Neuronal stem cell (in vitro differentiated cells): ENCODE data around the gene PTPN14.
A peak's percentile ranks its signal among the peaks of the same experiment; 100 is the strongest.

ENCODE experiments used
- DNase-seq: peaks from one replicate; pipeline ENCODE4 v3.0.0-alpha.2; 2013; ENCODE audit warnings: low spot score
- H2AFZ ChIP-seq: one replicate; pipeline ENCODE4 v1.6.1; 2013; ENCODE audit warnings: mild to moderate bottlenecking, low read length, inconsistent platforms
- H2AK5ac ChIP-seq: 2 replicates; pipeline ENCODE4 v1.6.1; 2013; ENCODE audit warnings: low read depth, mild to moderate bottlenecking, inconsistent platforms, low read length, moderate library complexity, mixed read lengths
- H2BK120ac ChIP-seq: 2 replicates; pipeline ENCODE4 v1.6.1; 2013; ENCODE audit warnings: low read depth, mild to moderate bottlenecking, inconsistent platforms, low read length, moderate library complexity, mixed read lengths
- H2BK12ac ChIP-seq: one replicate; pipeline ENCODE4 v1.6.1; 2013; ENCODE audit warnings: low read length, inconsistent platforms
- H2BK15ac ChIP-seq: 2 replicates; pipeline ENCODE4 v1.6.1; 2013; ENCODE audit warnings: mild to moderate bottlenecking, low read length, inconsistent platforms, mixed read lengths
- H2BK5ac ChIP-seq: one replicate; pipeline ENCODE4 v1.6.1; 2013; ENCODE audit warnings: inconsistent platforms, mild to moderate bottlenecking, low read length, moderate library complexity
- H3K14ac ChIP-seq: one replicate; pipeline ENCODE4 v1.6.1; 2013; ENCODE audit warnings: low read length, inconsistent platforms
- H3K18ac ChIP-seq: 2 replicates; pipeline ENCODE4 v1.6.1; 2013; ENCODE audit warnings: low read length, inconsistent platforms
- H3K23ac ChIP-seq: 2 replicates; pipeline ENCODE4 v1.6.1; 2013; ENCODE audit warnings: low read depth, mild to moderate bottlenecking, mixed read lengths, low read length, inconsistent platforms; ENCODE audit not compliant: poor library complexity
- H3K27ac ChIP-seq: replicated peaks from 3 replicates; pipeline ENCODE4 v1.5.1; 2013; ENCODE audit warnings: low read length, inconsistent platforms
- H3K27me3 ChIP-seq, 3 experiments: 2 replicates each; pipeline ENCODE4 v1.6.1; 2013; ENCODE audit warnings: low read length in 3 of 3, mild to moderate bottlenecking in 2 of 3, inconsistent platforms in 1 of 3, low read depth in 1 of 3, mixed read lengths in 1 of 3, moderate library complexity in 1 of 3; ENCODE audit not compliant: control insufficient read depth in 3 of 3, insufficient read depth in 3 of 3
- H3K36me3 ChIP-seq, 2 donors: replicated peaks in 1 of 2; 2 replicates each; pipeline ENCODE4 v1.6.1; 2013; ENCODE audit warnings: low read length in 2 of 2; ENCODE audit not compliant: control insufficient read depth in 2 of 2, insufficient read depth in 2 of 2
- H3K4ac ChIP-seq: 2 replicates; pipeline ENCODE4 v1.6.1; 2013; ENCODE audit warnings: inconsistent platforms, mild to moderate bottlenecking, low read length, moderate library complexity
- H3K4me1 ChIP-seq, 2 donors: 1 replicate in 1 of 2; 2 replicates in 1 of 2; pipeline ENCODE4 v1.6.1; 2013; ENCODE audit warnings: low read length in 2 of 2, low read depth in 1 of 2; ENCODE audit not compliant: control insufficient read depth in 2 of 2, insufficient read depth in 1 of 2
- H3K4me2 ChIP-seq: one replicate; pipeline ENCODE4 v1.6.1; 2013; ENCODE audit warnings: mild to moderate bottlenecking, low read length, inconsistent platforms; ENCODE audit not compliant: insufficient read depth, poor library complexity, severe bottlenecking
- H3K4me3 ChIP-seq, 2 donors: 2 replicates each; pipeline ENCODE4 v1.5.1; 2013; ENCODE audit warnings: low read length in 2 of 2, mild to moderate bottlenecking in 2 of 2, inconsistent platforms in 1 of 2, moderate library complexity in 1 of 2
- H3K79me1 ChIP-seq: one replicate; pipeline ENCODE4 v1.6.1; 2013; ENCODE audit warnings: low read depth, mild to moderate bottlenecking, inconsistent platforms, low read length, moderate library complexity
- H3K9ac ChIP-seq: one replicate; pipeline ENCODE4 v1.6.1; 2013; ENCODE audit warnings: mild to moderate bottlenecking, low read depth, low read length, inconsistent platforms; ENCODE audit not compliant: poor library complexity
- H3K9me3 ChIP-seq, 2 donors: replicated peaks in 1 of 2; 2 replicates each; pipeline versions ENCODE3 to v1.6.1; 2013; ENCODE audit warnings: low read length in 2 of 2, mild to moderate bottlenecking in 2 of 2, inconsistent platforms in 1 of 2, low read depth in 1 of 2, mixed read lengths in 1 of 2, moderate library complexity in 1 of 2; ENCODE audit not compliant: control insufficient read depth in 2 of 2, insufficient read depth in 1 of 2
- H4K8ac ChIP-seq: one replicate; pipeline ENCODE4 v1.6.1; 2013; ENCODE audit warnings: low read depth, mild to moderate bottlenecking, inconsistent platforms, low read length, moderate library complexity
- H4K91ac ChIP-seq: one replicate; pipeline ENCODE4 v1.6.1; 2013; ENCODE audit warnings: low read length, low read depth, mild to moderate bottlenecking, inconsistent platforms; ENCODE audit not compliant: poor library complexity
- WGBS, 2 donors: extraction: QIAGEN DNeasy Blood & Tissue Kit; methylation state at CpG; one replicate each; pipeline ENCODE4 v1.1.7; 2013; ENCODE audit warnings: missing lambda C conversion rate in 2 of 2, mixed read lengths in 1 of 2; ENCODE audit not compliant: insufficient read length in 2 of 2, insufficient replicate concordance in 1 of 2; ENCODE audit errors: extremely low coverage in 2 of 2; 5-methylcytosine and 5-hydroxymethylcytosine counted together

The PTPN14 gene

DNA sequence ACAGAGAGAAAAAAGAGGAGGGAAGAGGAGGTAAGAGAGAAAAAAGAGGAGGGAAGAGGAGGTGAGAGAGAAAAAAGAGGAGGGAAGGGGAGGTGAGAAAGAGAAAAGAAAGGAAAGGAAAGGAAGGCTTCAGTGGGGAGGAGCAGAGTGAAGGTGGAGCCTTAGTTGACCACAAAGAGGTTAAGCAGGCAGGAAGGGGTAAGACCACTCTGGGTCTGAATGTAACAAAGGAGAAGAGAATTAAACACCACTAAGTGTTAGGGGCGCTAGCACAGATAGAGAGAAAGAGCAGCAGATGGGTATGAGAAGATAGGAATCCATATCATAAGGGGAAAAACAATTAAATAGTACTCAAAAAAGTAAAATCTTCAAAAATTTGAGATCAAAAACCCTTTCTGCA lies 6.6 kb downstream of the PTPN14 start:
- Histone ChIP-seq H2BK12ac (no peak overlapping the region), H3K18ac (no peak overlapping the region), H4K8ac (no peak overlapping the region), H3K4me2 (no peak overlapping the region), H3K27ac (no peak overlapping the region), H3K4me3 (no peak overlapping the region), H3K9me3 (no peaks in the 10 kb centered on the region), H2BK5ac (no peak overlapping the region), H2BK120ac (no peak overlapping the region), H3K36me3 (peaks cover 0 to 2% of the 10 kb centered on the region in 2 donors), H3K14ac (no peak overlapping the region), H3K27me3 (no peaks in the 10 kb centered on the region), H3K9ac (no peak overlapping the region), H3K4ac (no peak overlapping the region), H3K23ac (no peak overlapping the region), H2AFZ (no peak overlapping the region), H2AK5ac (no peak overlapping the region), H3K79me1 (no peaks in the 10 kb centered on the region), H2BK15ac (no peak overlapping the region), H3K4me1 (peaks cover 7 to 9% of the 10 kb centered on the region in 2 donors), H4K91ac (no peak overlapping the region)
- no CpG with 5 or more reads among the region's 1 CpG for WGBS, 2 donors
- no peak for DNase-seq

DNA sequence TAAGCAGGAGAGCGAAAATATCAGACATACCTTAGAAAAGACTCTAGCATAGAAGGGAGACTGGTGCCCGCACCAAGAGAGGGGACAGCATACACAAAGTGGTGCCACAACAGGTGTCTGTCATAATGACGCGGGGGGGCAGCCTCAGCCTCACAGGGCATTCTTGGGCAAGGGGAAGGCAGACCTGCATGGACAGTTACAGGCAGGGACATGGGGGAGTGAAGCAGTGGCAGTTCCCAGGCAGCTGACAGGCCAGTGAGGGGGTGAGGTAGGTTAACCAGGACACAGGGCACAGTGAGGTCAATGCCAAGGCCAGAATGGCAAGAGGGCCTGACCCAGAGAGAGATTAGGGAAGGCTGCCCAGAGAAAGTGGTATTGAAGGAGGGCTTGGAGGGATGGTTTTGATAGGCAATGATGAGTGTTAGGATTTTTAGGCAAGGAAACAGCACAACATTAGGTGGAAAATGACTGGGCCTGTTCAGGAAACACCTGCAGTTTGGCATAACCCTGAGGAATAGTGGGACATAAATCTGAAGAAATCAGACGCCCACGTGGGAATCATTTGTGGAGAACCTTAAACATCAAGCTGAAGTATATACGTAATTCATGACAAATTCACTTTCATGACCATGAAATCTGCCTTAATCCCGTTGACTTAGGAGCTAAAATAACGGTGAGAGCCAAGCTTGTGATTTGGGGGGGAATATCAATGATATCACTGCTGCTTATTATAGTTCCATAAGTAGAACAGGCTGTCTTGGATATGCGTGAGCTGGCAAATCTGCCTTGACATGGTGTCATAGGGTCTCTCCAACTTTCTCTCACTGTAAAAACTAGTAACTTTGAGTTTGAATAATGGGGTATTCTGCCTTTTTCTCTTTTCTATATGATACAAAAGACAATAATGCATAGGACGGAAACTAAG lies 8.9 kb downstream of the PTPN14 start:
- no peak for DNase-seq
- no peaks in the 10 kb centered on the region for H3K27me3 ChIP-seq
- no peak overlapping the region for H3K27ac ChIP-seq
- H4K8ac ChIP-seq = no peak overlapping the region
- H3K9me3 ChIP-seq = no peaks in the 10 kb centered on the region
- H3K79me1 ChIP-seq = no peaks in the 10 kb centered on the region
- H3K9ac ChIP-seq = no peak overlapping the region
- H2AFZ ChIP-seq = no peak overlapping the region
- H2BK5ac ChIP-seq = no peak overlapping the region
- no peak overlapping the region for H3K18ac ChIP-seq
- H2BK12ac ChIP-seq = no peak overlapping the region
- no peak overlapping the region for H2BK15ac ChIP-seq
- H3K23ac ChIP-seq = peak overlapping the region; percentile 2
- peaks cover 5 to 6% of the 10 kb centered on the region in 2 donors for H3K4me1 ChIP-seq
- peaks cover 0 to 2% of the 10 kb centered on the region in 2 donors for H3K36me3 ChIP-seq
- no peak overlapping the region for H3K14ac ChIP-seq
- no CpG with 5 or more reads among the region's 11 CpGs for WGBS, 2 donors
- no peak overlapping the region for H4K91ac ChIP-seq
- no peak overlapping the region for H2AK5ac ChIP-seq
- no peak overlapping the region for H3K4me3 ChIP-seq
- no peak overlapping the region for H3K4me2 ChIP-seq
- H3K4ac ChIP-seq = no peak overlapping the region
- H2BK120ac ChIP-seq = no peak overlapping the region

DNA sequence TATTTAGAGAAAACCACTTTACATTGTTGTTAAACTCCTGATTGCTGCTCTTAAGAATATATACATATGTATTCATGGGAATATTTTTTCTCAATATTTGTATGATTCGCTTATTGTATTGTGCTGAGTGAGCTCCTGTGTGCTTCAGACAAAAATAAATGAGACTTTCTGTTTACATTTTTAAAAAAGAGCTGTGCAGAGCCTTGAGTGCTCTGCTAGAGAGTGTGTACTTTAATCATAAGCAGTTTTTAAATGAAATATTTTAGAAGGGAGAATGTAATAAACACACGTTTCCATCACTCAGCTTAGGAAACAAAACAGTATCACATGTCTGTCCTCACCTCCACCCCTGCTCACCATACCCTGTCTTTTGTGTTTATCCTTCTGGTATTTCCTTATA lies 9.7 kb downstream of the PTPN14 start:
- Histone ChIP-seq H2BK15ac (no peak overlapping the region), H2AFZ (no peak overlapping the region), H2BK120ac (no peak overlapping the region), H3K9me3 (no peaks in the 10 kb centered on the region), H2BK12ac (no peak overlapping the region), H3K18ac (no peak overlapping the region), H3K79me1 (no peaks in the 10 kb centered on the region), H3K4ac (no peak overlapping the region), H3K36me3 (peaks cover 0 to 2% of the 10 kb centered on the region in 2 donors), H2AK5ac (no peak overlapping the region), H3K27ac (no peak overlapping the region), H3K14ac (no peak overlapping the region), H3K4me3 (no peak overlapping the region), H3K23ac (no peak overlapping the region), H3K9ac (no peak overlapping the region), H4K8ac (no peak overlapping the region), H2BK5ac (no peak overlapping the region), H3K4me2 (no peak overlapping the region), H3K27me3 (no peaks in the 10 kb centered on the region), H4K91ac (no peak overlapping the region), H3K4me1 (peaks cover 5 to 6% of the 10 kb centered on the region in 2 donors)
- no CpG with 5 or more reads among the region's 2 CpGs for WGBS, 2 donors
- no peak for DNase-seq

DNA sequence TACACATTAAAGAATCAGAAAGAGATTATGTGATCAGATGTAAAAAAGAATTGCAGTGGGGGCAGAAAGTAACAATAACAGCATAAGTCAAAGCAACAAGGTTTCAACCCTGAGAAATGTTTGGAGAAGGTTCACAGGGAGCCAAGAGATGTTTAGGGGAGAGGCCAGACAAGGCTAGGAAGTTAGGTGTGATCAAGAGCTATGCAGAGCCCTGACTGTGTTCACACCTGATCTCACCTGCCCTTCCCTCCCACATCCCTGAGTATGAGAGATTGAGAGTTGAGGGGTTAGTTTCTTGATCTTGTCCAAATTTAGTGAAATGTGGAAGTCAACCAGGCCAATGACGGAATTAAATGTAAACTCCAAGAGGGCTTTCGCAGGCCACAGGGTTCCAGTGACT lies 10.2 kb downstream of the PTPN14 start:
- Histone ChIP-seq H3K23ac (no peak overlapping the region), H3K18ac (no peak overlapping the region), H2BK15ac (no peak overlapping the region), H3K4me2 (no peak overlapping the region), H3K79me1 (no peaks in the 10 kb centered on the region), H4K91ac (no peak overlapping the region), H2AK5ac (no peak overlapping the region), H3K27ac (no peak overlapping the region), H3K4ac (no peak overlapping the region), H3K9ac (no peak overlapping the region), H2BK5ac (no peak overlapping the region), H2AFZ (no peak overlapping the region), H4K8ac (no peak overlapping the region), H3K4me1 (peaks cover 3 to 6% of the 10 kb centered on the region in 2 donors), H3K36me3 (peaks cover 0 to 2% of the 10 kb centered on the region in 2 donors), H3K14ac (no peak overlapping the region), H3K4me3 (no peak overlapping the region), H3K27me3 (no peaks in the 10 kb centered on the region), H2BK12ac (no peak overlapping the region), H3K9me3 (no peaks in the 10 kb centered on the region), H2BK120ac (no peak overlapping the region)
- no peak for DNase-seq
- no CpG with 5 or more reads among the region's 2 CpGs for WGBS, 2 donors
